Measurements from ENCODE around the gene IRF1.
"Not testable (repeated sequence)": the region's sequence is repeated elsewhere in the genome, so short reads cannot be mapped to it uniquely, and the experiment has no call there.

The IRF1 gene

DNA sequence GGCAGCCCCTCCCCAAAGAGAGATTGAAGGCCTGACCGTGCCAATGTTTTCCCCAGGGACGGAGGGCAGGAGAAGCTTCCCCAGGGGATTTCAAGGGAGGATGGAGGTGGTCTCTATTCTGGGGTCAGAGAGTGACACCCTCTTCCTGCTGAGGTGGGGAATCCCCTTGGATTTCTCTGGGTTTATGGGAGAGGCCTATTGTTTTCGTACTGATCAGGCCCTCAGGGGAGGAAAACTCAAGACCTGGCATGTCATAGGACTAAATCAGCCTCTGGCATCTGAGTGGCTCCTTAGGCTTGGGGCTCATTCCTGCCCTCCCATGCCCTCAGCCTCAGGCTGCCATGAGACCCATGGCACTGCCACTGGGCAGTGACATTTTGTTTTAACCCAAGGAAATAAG, 44.6 kb downstream of the IRF1 start:
- H3K27ac Mint-ChIP-seq: no peak overlapping the region
- no peaks in the 10 kb centered on the region for H3K9me3 Mint-ChIP-seq
- H3K4me1 Mint-ChIP-seq: peaks cover 46 to 56% of the 10 kb centered on the region in 2 donors
- ATAC-seq (replicated peaks) (no peak), DNase-seq (no peak)
- no peak overlapping the region for H3K4me3 Mint-ChIP-seq
- H3K36me3 Mint-ChIP-seq: peaks cover 15 to 28% of the 10 kb centered on the region in 2 donors
- H3K27me3 Mint-ChIP-seq: no peaks in the 10 kb centered on the region

DNA sequence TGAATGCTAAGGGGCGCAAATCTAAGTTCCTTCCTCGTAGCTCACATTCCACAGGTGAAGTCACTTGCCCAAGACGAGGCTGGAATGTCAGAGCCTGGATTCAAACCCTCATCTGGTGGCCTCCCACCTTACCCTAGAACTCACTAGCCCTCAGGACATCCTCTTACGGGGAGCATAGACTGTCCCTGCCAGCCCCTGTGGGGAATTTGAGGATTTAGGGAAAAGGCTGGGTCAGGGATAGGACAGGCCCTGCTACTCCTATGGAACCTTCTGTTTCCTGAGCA, 45.0 kb downstream of the IRF1 start:
- H3K27me3 Mint-ChIP-seq: no peaks in the 10 kb centered on the region
- no peak overlapping the region for H3K4me3 Mint-ChIP-seq
- H3K27ac Mint-ChIP-seq: no peak overlapping the region
- H3K36me3 Mint-ChIP-seq: peaks cover 15 to 26% of the 10 kb centered on the region in 2 donors
- ATAC-seq (replicated peaks): no peak
- no peaks in the 10 kb centered on the region for H3K9me3 Mint-ChIP-seq
- H3K4me1 Mint-ChIP-seq: peaks cover 46 to 56% of the 10 kb centered on the region in 2 donors
- no peak for DNase-seq

DNA sequence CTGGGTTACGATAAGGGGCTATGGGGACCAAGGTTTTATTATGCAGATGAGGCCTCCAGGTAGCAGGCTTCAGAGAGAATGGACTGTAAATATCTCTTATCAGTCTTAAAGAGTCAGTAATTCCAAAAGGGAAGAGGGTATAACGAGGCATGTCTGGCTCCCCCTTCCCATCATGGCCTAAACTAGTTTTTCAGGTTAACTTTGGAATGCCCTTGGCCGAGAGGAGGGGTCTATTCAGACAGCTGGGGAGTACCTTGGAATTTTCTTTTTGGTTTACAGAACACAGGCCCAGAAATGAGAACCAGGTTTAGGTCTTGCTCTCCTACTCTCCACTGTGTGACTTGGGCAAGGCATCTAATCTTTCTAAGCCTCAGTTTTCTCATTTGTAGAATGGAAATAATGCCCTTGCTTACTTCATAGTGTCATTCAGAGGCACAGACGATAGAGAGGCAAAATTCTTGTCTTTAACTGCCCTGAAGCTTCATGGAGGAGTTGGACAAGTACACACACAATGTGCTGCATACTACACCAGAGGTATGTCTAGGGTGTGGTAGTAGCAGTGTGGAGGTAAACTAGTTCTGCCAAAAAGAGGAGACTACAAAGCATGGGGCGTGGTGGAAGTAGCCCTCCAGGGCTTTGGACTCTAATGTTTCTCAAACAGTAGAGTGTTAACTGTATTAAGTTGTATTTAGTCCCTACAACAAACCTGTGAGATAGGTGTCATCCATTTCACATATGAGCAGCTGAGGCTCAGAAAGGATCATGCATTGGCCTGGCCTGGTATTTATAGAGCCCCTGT, 45.5 kb downstream of the IRF1 start:
- Mint-ChIP-seq H3K9me3 (no peaks in the 10 kb centered on the region), H3K4me3 (no peak overlapping the region), H3K27me3 (no peaks in the 10 kb centered on the region), H3K4me1 (peaks cover 46 to 56% of the 10 kb centered on the region in 2 donors), H3K27ac (peak overlapping the region; percentile 14), H3K36me3 (peaks cover 15 to 26% of the 10 kb centered on the region in 2 donors)
- ATAC-seq (replicated peaks): no peak
- DNase-seq: no peak

DNA sequence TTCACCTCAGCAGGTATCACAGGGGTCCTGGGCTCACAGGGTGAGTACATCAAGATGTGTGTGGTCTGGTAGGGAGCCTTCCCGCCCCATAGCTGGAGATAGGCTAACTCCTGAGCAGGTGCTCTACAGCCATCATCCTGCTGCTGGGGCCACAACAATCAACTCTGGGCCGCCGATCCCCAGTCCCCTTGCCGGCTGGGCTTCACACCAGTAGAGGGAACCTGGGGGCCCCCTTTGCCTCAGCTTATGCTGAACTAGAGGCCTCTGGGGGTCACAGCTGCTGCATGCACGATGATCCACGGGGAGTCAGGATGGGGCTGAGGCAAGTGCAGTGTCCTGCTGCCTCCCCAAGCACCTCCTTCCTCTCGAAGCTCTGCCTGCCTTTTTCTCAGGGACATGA, 46.5 kb downstream of the IRF1 start:
- H3K4me3 Mint-ChIP-seq: no peak overlapping the region
- H3K9me3 Mint-ChIP-seq: no peaks in the 10 kb centered on the region
- no peaks in the 10 kb centered on the region for H3K27me3 Mint-ChIP-seq
- ATAC-seq (replicated peaks) (no peak), DNase-seq (no peak)
- no peak overlapping the region for H3K27ac Mint-ChIP-seq
- H3K4me1 Mint-ChIP-seq: peaks cover 52 to 64% of the 10 kb centered on the region in 2 donors
- peaks cover 13 to 21% of the 10 kb centered on the region in 2 donors for H3K36me3 Mint-ChIP-seq

DNA sequence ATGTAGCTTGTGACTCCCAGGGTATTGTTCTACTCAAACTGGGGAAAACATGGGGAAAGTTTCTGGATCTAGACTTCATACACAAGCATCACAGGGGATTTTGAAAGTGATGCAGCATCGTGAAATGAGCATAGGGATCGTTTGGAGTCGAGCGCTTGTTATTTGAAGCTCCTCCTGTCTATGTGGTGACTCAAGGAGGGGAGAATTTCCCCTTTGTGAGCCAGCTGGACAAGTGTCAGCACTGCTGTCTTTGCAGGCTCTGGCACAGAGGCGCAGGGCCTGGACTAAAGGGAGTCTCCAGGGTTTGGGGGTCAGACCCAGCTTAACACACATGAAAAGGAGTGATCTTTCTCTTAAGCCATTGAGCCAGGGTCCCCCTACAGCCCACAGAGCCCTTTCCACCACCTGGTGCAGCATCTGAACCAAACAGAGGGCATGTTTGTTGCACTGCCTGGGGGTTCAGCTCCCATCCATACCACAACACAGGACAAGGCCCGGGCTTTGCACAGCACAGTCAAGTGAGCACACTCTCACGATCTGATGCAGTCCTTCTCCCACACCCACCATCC, 51.0 kb downstream of the IRF1 start:
- H3K4me3 Mint-ChIP-seq: no peak overlapping the region
- ATAC-seq (replicated peaks): peak in 1 of 2 donors; percentile 49
- H3K27me3 Mint-ChIP-seq: no peaks in the 10 kb centered on the region
- H3K36me3 Mint-ChIP-seq: peaks cover 7 to 11% of the 10 kb centered on the region in 2 donors
- H3K27ac Mint-ChIP-seq: peak overlapping the region; percentile 53
- H3K4me1 Mint-ChIP-seq: peaks cover 50 to 75% of the 10 kb centered on the region in 2 donors
- H3K9me3 Mint-ChIP-seq: no peaks in the 10 kb centered on the region
- DNase-seq: no peak

DNA sequence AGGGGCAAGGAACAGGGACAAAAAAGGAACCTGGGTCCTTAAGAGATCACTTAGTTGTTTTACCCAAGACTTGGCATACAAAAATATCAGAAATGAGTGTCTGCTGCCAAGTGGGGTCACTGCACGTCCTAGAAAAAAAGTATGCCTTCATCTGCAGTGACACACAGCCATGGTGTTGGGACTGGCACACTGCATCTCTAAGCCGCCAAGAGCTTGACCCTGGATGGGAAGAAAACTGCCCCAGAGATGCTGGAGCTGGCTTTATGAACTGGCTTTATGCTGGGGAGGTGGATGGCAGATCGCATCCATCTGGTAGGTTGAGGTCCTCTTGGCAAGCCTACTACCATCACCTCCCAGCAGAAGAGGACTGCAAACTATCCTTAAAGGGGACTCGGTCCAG, 51.7 kb downstream of the IRF1 start:
- DNase-seq: no peak
- H3K9me3 Mint-ChIP-seq: no peaks in the 10 kb centered on the region
- H3K4me3 Mint-ChIP-seq: no peak overlapping the region
- no peak overlapping the region for H3K27ac Mint-ChIP-seq
- no peak for ATAC-seq (replicated peaks)
- H3K4me1 Mint-ChIP-seq: peaks cover 52 to 74% of the 10 kb centered on the region in 2 donors
- H3K27me3 Mint-ChIP-seq: no peaks in the 10 kb centered on the region
- peaks cover 6 to 9% of the 10 kb centered on the region in 2 donors for H3K36me3 Mint-ChIP-seq

DNA sequence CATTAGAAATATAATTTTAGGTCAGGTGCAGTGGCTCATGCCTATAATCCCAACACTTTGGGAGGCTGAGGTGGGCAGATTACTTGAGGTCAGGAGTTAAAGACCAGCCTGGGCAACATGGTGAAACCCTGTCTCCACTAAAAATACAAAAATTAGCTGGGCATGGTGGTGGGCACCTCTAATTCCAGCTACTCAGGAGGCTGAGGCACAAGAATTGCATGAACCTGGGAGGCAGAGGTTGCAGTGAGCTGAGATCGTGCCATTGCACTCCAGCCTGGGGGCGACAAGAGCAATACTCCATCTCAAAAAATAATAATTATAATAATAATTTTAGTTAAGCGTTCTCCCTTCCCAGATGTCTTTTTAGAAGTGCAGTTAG, 52.3 kb downstream of the IRF1 start:
- H3K4me3 Mint-ChIP-seq; H3K27ac Mint-ChIP-seq; H3K36me3 Mint-ChIP-seq; H3K27me3 Mint-ChIP-seq; DNase-seq; H3K9me3 Mint-ChIP-seq; ATAC-seq (replicated peaks): not testable (repeated sequence)
- H3K4me1 Mint-ChIP-seq: peaks cover 48 to 72% of the 10 kb centered on the region in 2 donors

DNA sequence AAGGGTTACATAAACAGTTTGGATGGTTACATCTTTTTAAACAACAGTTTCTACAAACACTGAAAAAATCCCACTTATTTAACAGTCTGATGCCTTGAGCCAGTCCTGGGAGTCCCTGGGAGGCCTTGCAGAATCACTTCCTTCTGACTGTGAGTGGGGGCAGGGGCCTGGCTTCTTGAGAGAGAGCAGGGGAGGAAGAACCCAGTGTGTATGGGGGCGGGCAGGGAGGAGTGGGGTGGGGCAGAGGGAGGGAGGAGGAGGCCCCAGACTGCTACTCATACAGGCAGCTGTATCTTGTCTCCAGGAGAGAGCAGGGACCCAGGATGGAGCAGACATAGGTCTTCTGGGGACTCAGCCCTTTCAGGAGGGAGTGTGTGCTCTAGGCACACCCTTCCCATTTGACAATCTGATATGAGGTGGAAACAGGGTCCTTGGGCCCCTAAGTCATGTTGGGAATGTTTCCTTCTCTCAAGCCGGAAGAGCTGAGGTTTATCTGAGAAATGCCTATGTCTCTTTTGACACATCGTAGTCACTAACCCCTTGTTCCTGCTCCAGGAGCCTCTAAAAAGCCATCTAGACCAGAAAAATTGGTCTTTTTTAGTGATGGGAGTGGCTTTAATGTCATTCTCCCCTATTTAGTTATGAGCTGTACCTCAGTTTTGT, 52.8 kb downstream of the IRF1 start:
- peaks cover 48 to 70% of the 10 kb centered on the region in 2 donors for H3K4me1 Mint-ChIP-seq
- H3K36me3 Mint-ChIP-seq: peaks cover 9 to 10% of the 10 kb centered on the region in 2 donors
- DNase-seq: peak; percentile 49
- H3K27ac Mint-ChIP-seq: peak overlapping the region; percentile 85
- no peaks in the 10 kb centered on the region for H3K27me3 Mint-ChIP-seq
- H3K9me3 Mint-ChIP-seq: no peaks in the 10 kb centered on the region
- ATAC-seq (replicated peaks): peak; percentile 92 to 95
- H3K4me3 Mint-ChIP-seq: peak overlapping the region; percentile 61 to 64

DNA sequence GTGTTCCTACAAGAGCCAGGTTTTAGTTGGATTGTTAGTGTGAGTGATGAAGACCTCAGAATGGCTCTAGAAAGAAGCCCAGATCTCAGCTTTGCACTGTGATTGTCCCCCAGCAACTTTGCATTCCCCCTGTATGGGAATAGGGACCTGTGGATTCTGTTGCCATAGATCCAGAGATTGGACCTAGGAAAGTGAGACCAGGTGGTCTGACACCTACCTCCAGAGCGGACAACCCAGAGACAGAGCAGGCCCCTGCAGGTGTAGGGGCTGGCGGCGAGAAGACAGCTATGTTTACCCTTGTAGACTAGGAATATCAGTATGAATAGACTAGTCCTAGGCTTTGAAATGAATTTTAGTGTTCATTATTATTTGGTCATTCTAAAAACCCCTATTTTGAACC, 53.6 kb downstream of the IRF1 start:
- no peak for DNase-seq
- Mint-ChIP-seq H3K27ac (peak overlapping the region; percentile 32), H3K36me3 (peaks cover 14 to 15% of the 10 kb centered on the region in 2 donors), H3K9me3 (no peaks in the 10 kb centered on the region), H3K4me1 (peaks cover 45 to 70% of the 10 kb centered on the region in 2 donors), H3K27me3 (no peaks in the 10 kb centered on the region), H3K4me3 (no peak overlapping the region)
- ATAC-seq (replicated peaks): no peak

DNA sequence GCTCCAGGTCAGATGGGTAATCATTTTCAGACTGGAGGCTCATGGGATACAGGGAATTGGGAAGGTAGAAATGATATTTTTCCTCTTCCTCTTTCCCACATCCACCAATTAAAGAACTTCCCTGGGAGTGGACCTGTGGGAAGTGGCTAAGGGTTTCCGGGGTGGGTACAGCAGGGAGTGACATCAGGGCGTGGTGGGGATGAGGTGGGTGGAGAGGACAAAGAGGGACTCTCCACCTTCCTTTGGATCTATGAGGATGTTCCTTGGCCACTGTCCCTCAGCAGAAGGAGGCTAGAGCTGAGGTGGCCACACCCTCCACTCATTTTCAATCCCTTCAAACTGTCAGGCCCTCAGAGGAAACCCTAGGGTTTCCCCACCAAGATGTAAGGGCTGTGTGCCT, 54.7 kb downstream of the IRF1 start:
- ATAC-seq (replicated peaks): no peak
- no peak overlapping the region for H3K4me3 Mint-ChIP-seq

DNA sequence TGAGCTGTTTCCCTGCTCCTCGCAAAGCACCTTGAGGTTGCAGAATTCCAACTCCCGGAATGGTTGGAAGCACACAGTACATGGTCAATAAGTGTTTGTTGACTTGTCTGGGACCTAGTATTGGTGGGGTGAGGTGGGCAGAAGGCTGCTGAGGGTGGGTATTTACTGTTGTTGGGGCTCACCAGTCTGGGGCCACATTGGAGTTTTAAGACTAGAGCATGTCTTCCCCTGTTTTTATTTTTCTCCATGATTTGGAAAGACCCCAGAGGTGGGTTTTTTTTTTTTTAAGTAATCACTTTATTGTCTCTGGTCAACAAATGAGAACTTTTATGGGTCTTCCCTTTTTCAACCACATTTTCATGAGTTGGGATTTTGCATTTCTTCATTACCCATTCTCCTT, 55.1 kb downstream of the IRF1 start:
- peak overlapping the region; percentile 81 for H3K27ac Mint-ChIP-seq
- no peak overlapping the region for H3K4me3 Mint-ChIP-seq
- DNase-seq (no peak), ATAC-seq (replicated peaks) (no peak)
- H3K27me3 Mint-ChIP-seq: no peaks in the 10 kb centered on the region
- H3K4me1 Mint-ChIP-seq: peaks cover 56 to 79% of the 10 kb centered on the region in 2 donors
- H3K36me3 Mint-ChIP-seq: peaks cover 16 to 20% of the 10 kb centered on the region in 2 donors
- H3K9me3 Mint-ChIP-seq: no peaks in the 10 kb centered on the region

More for the DNA sequence above, 54.7 kb downstream of the IRF1 start:
- no peaks in the 10 kb centered on the region for H3K9me3 Mint-ChIP-seq
- H3K36me3 Mint-ChIP-seq: peaks cover 16 to 18% of the 10 kb centered on the region in 2 donors
- no peak for DNase-seq
- peak overlapping the region; percentile 81 for H3K27ac Mint-ChIP-seq
- H3K27me3 Mint-ChIP-seq: no peaks in the 10 kb centered on the region
- H3K4me1 Mint-ChIP-seq: peaks cover 51 to 75% of the 10 kb centered on the region in 2 donors

DNA sequence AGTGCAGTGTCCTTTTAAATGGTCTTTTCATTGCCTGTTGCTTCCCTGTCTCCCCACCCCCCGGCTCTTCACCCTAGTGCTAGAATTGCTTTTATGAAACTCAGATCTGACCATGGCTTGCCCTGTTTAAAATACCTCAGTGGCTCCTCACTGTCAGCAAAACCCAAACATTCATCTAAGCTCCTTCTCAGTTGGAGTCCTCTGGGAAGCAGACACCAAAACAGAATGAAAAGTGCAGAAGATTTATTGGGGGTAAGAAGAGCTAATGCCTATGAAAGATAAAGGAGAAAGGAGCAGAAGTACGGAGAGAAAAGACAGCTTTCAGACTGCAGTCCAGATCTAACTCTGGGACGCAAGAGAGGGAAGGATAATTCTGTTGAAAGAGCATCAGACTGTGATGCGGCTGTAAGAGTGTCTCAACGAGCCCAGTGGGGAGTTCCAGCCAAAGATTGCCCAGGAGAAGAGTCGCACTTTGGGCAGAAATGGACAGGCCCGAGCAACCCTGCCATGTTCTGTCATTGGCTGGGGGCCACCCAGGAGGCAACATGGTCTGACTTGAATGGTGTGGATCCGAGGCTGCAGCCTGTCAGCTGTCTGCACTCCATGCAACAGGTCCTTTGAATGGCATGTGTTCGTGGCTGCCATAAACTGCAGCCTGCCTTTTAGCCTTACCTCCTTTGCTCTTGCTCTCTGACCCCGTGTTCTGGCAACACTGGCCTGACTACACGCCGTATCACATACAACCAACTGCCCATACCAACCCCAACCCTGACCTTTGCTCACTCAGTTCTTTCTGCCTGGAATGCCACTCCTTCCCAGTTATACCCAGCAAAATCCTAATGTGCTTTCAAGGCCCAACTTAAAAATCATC, 55.9 kb downstream of the IRF1 start:
- Mint-ChIP-seq H3K36me3 (peaks cover 19 to 28% of the 10 kb centered on the region in 2 donors), H3K4me3 (no peak overlapping the region), H3K4me1 (peaks cover 61 to 85% of the 10 kb centered on the region in 2 donors), H3K9me3 (no peaks in the 10 kb centered on the region), H3K27me3 (no peaks in the 10 kb centered on the region), H3K27ac (no peak overlapping the region)
- DNase-seq (no peak), ATAC-seq (replicated peaks) (no peak)

DNA sequence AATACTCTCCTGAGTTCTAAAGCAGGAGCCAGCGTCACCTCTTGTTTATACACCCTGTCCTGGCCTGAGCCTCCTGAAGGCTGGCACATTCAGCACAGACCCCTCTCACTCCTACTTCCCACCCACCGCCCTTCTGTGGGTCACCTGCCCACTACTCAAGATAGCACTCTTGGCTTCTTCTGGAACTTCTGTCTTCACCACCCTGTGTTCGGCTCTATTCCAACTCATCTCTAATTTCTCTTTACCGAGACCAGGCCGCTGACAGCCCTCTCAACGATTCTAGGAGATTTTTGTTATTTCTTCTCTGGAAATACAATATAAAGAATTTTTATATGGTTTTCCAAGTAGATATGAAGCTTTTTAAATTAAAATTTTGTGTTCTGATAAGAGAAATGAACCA, 57.4 kb downstream of the IRF1 start:
- Mint-ChIP-seq H3K9me3 (no peaks in the 10 kb centered on the region), H3K27ac (no peak overlapping the region), H3K27me3 (no peaks in the 10 kb centered on the region), H3K4me1 (peaks cover 70 to 88% of the 10 kb centered on the region in 2 donors), H3K36me3 (peaks cover 19 to 31% of the 10 kb centered on the region in 2 donors), H3K4me3 (no peak overlapping the region)
- ATAC-seq (replicated peaks): no peak
- no peak for DNase-seq

DNA sequence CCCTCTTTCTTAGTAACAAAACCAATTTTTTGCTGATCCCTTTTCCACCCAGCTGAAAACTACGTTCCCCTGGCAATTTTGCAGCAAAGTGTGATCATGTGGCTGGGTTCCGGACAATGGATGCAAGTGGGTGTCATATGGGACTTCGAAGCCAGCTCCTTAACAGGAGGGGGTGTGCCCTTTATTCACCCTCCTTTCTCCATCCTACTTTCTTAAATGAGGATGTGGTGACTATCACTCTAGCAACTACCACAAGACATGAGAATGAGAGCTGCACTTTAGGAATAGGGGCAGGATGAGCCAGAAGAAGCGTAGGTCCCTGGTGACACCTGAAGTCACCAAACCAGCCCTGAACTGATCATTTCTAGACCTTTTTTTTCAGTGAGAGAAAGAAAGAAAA, 58.9 kb downstream of the IRF1 start:
- Mint-ChIP-seq H3K9me3 (no peaks in the 10 kb centered on the region), H3K36me3 (peaks cover 21 to 31% of the 10 kb centered on the region in 2 donors), H3K27ac (peak overlapping the region; percentile 77), H3K4me1 (peaks cover 72 to 88% of the 10 kb centered on the region in 2 donors), H3K27me3 (no peaks in the 10 kb centered on the region), H3K4me3 (no peak overlapping the region)
- ATAC-seq (replicated peaks) (peak; percentile 29 to 54), DNase-seq (no peak)

All from stimulated activated naive B cell treated with anti-CD40 and anti-IgM and Interleukin-4, amounts not matched to agents 10 μg/mL and 1 μg/mL and 100 μg/mL, for 72 hours (primary cell).